DOHH2 (cell line): ENCODE data around the gene DOCK8.

Experiments used
- H3F3A ChIP-seq: fragments of 200-600 bp; sonication (generic), shearing (Covaris generic); 2 replicates; pipeline ENCODE4 v1.6.0; 2016; ENCODE audit warnings: antibody characterized with exemption, mild to moderate bottlenecking; ENCODE audit not compliant: control insufficient read depth, insufficient read depth
- H3K27ac ChIP-seq: fragments of 200-600 bp; sonication (generic); 2 replicates; pipeline ENCODE4 v1.5.1; 2014; ENCODE audit warnings: low read depth, mild to moderate bottlenecking, low read length, moderate library complexity
- H3K27me3 ChIP-seq: fragments of 200-600 bp; sonication (generic); 2 replicates; pipeline ENCODE4 v1.6.1; 2014; ENCODE audit warnings: mild to moderate bottlenecking, low read length, mixed read lengths; ENCODE audit not compliant: control insufficient read depth
- H3K36me3 ChIP-seq: fragments of 200-600 bp; sonication (generic); 2 replicates; pipeline ENCODE4 v1.6.1; 2014; ENCODE audit warnings: mild to moderate bottlenecking, low read length, moderate library complexity, mixed read lengths; ENCODE audit not compliant: control insufficient read depth
- H3K4me1 ChIP-seq: fragments of 200-600 bp; sonication (generic); 2 replicates; pipeline ENCODE4 v1.6.1; 2014; ENCODE audit warnings: mild to moderate bottlenecking, low read length, mixed read lengths; ENCODE audit not compliant: control insufficient read depth
- H3K4me2 ChIP-seq: fragments of 200-600 bp; sonication (generic); 2 replicates; pipeline ENCODE4 v1.6.0; 2014; ENCODE audit warnings: mild to moderate bottlenecking, low read length, moderate library complexity
- H3K4me3 ChIP-seq: fragments of 200-600 bp; sonication (generic); 2 replicates; pipeline ENCODE4 v1.5.1; 2014; ENCODE audit warnings: mild to moderate bottlenecking, low read length, mixed read lengths
- H3K79me2 ChIP-seq: fragments of 200-600 bp; sonication (generic); 2 replicates; pipeline ENCODE4 v1.6.1; 2014; ENCODE audit warnings: mild to moderate bottlenecking, low read length, mixed read lengths; ENCODE audit not compliant: control insufficient read depth
- H3K9me2 ChIP-seq: fragments of 200-600 bp; sonication (generic); replicated peaks from 2 replicates; pipeline ENCODE4 v1.6.1; 2014; ENCODE audit warnings: mild to moderate bottlenecking, low read length, mixed read lengths; ENCODE audit not compliant: control insufficient read depth
- H3K9me3 ChIP-seq: fragments of 200-600 bp; sonication (generic); 2 replicates; pipeline ENCODE4 v1.6.1; 2014; ENCODE audit warnings: antibody characterized with exemption, low read length, mixed read lengths; ENCODE audit not compliant: control insufficient read depth, insufficient read depth
- H4K20me1 ChIP-seq: fragments of 200-600 bp; sonication (generic); 2 replicates; pipeline ENCODE4 v1.6.0; 2014; ENCODE audit warnings: low read depth, mild to moderate bottlenecking, antibody characterized with exemption, low read length, moderate library complexity; ENCODE audit not compliant: control insufficient read depth, insufficient read depth
- EZH2phosphoT487 ChIP-seq: fragments of 200-600 bp; sonication (generic); IDR thresholded peaks from 2 replicates; pipeline ENCODE4 v1.6.1; 2017; ENCODE audit warnings: borderline replicate concordance, mild to moderate bottlenecking, antibody characterized with exemption, low read length, moderate library complexity, mixed read lengths
- TF ChIP-seq, protein P1 (sequence below): fragments of 200-600 bp; sonication (generic); IDR thresholded peaks from one replicate; pipeline ENCODE4 v1.5.1; 2014; ENCODE audit warnings: antibody characterized with exemption, mild to moderate bottlenecking, low read depth, low read length; ENCODE audit not compliant: poor library complexity, severe bottlenecking

DOCK8 gene

DNA sequence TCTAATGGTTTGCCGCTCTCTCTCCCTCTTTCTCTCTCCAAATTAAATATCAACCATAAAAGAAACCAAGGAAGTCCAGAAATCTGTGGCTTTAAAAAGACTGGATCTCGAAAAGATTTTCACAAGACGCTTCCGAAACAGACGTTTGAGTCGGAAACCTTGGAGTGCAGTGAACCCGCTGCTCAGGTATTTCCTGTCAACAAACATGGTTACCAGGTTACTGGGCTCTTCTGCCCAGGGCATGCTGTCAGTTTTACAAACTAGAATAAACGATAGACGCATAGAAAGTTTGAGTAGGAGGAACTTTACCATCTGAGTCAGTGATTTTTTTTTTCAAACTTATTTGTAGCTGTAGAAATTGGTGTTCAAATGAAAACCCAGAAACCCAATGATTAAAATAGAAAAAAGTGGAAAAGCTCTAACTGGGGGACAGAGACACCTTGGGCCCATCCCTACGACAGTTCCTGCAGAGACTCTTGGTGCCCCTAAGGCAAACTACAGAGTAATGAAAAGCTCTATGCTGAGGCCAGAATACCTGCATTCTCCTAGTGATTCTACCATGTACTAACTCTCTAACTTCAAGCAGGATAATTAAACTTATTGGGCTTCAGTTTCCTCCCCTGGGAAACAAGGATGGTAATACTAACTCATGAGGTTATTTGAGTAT lies 90.0 kb downstream of the DOCK8 start:
- H3K9me2 ChIP-seq, result no peaks in the 10 kb centered on the region
- H4K20me1 ChIP-seq, result no peaks in the 10 kb centered on the region
- no peak overlapping the region for H3K27ac ChIP-seq
- no peaks in the 10 kb centered on the region for H3F3A ChIP-seq
- peaks cover 34% of the 10 kb centered on the region for H3K36me3 ChIP-seq
- no peaks in the 10 kb centered on the region for H3K27me3 ChIP-seq
- no peaks in the 10 kb centered on the region for H3K4me1 ChIP-seq
- H3K4me3 ChIP-seq, result no peak overlapping the region
- H3K4me2 ChIP-seq, result no peak overlapping the region
- no peaks in the 10 kb centered on the region for H3K79me2 ChIP-seq
- TF ChIP-seq, protein P1, sequence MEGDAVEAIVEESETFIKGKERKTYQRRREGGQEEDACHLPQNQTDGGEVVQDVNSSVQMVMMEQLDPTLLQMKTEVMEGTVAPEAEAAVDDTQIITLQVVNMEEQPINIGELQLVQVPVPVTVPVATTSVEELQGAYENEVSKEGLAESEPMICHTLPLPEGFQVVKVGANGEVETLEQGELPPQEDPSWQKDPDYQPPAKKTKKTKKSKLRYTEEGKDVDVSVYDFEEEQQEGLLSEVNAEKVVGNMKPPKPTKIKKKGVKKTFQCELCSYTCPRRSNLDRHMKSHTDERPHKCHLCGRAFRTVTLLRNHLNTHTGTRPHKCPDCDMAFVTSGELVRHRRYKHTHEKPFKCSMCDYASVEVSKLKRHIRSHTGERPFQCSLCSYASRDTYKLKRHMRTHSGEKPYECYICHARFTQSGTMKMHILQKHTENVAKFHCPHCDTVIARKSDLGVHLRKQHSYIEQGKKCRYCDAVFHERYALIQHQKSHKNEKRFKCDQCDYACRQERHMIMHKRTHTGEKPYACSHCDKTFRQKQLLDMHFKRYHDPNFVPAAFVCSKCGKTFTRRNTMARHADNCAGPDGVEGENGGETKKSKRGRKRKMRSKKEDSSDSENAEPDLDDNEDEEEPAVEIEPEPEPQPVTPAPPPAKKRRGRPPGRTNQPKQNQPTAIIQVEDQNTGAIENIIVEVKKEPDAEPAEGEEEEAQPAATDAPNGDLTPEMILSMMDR, result no peak
- TF ChIP-seq EZH2phosphoT487, result no peak
- H3K9me3 ChIP-seq, result no peaks in the 10 kb centered on the region

DNA sequence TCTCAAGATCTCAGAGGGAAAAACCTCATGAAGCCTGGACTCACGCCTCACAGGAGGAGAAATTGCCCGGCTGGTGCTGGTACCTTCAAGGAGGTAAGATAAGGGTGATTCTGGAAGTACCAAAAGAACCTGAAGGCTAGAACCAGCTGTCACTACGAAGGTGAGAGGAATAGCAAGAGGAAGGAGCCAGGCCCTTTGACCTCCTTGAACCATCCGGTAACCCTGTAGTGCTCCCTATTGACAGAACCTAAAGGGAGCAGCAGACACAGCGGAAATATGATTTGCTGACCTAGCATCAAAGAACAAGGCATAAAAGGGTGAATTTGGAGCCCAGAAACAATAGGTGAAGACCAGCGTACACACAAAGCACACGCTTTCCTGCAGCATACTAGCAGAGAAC lies 92.2 kb downstream of the DOCK8 start:
- Histone ChIP-seq H3K27ac (no peak overlapping the region), H3K36me3 (peaks cover 30% of the 10 kb centered on the region)

GRCh38 chr9:311841-312240 lies 97.2 kb downstream of the DOCK8 start:
- no peaks in the 10 kb centered on the region for H3K9me2 ChIP-seq
- no peaks in the 10 kb centered on the region for H4K20me1 ChIP-seq
- no peaks in the 10 kb centered on the region for H3F3A ChIP-seq
- H3K79me2 ChIP-seq, result no peaks in the 10 kb centered on the region
- H3K4me2 ChIP-seq, result no peak overlapping the region
- no peak overlapping the region for H3K4me3 ChIP-seq
- H3K4me1 ChIP-seq, result no peaks in the 10 kb centered on the region
- peaks cover 54% of the 10 kb centered on the region for H3K36me3 ChIP-seq
- no peaks in the 10 kb centered on the region for H3K27me3 ChIP-seq
- no peak overlapping the region for H3K27ac ChIP-seq
- TF ChIP-seq, protein P1, result no peak
- no peak for TF ChIP-seq EZH2phosphoT487
- no peaks in the 10 kb centered on the region for H3K9me3 ChIP-seq

More for the DNA sequence above, 92.2 kb downstream of the DOCK8 start:
- Histone ChIP-seq H3K4me3 (no peak overlapping the region), H3F3A (no peaks in the 10 kb centered on the region), H3K4me2 (no peak overlapping the region), H4K20me1 (no peaks in the 10 kb centered on the region), H3K9me3 (no peaks in the 10 kb centered on the region), H3K79me2 (no peaks in the 10 kb centered on the region), H3K4me1 (no peaks in the 10 kb centered on the region), H3K9me2 (no peaks in the 10 kb centered on the region), H3K27me3 (no peaks in the 10 kb centered on the region)
- no peak for TF ChIP-seq EZH2phosphoT487
- TF ChIP-seq, protein P1, result peak; percentile 57
